HG03520 (cell line): ENCODE results near the gene PDF.
A peak's percentile ranks its signal among the peaks of the same experiment; 100 is the strongest.
"Not testable (repeated sequence)": the region's sequence is repeated elsewhere in the genome, so short reads cannot be mapped to it uniquely, and the experiment has no call there.

ENCODE experiments used
- ATAC-seq: cut with Tn5 transposase; IDR thresholded peaks from one replicate; pipeline ENCODE4 v1.9.1; 2021; ENCODE audit warnings: mild to moderate bottlenecking, moderate library complexity; ENCODE audit not compliant: unreplicated experiment

The PDF gene

DNA sequence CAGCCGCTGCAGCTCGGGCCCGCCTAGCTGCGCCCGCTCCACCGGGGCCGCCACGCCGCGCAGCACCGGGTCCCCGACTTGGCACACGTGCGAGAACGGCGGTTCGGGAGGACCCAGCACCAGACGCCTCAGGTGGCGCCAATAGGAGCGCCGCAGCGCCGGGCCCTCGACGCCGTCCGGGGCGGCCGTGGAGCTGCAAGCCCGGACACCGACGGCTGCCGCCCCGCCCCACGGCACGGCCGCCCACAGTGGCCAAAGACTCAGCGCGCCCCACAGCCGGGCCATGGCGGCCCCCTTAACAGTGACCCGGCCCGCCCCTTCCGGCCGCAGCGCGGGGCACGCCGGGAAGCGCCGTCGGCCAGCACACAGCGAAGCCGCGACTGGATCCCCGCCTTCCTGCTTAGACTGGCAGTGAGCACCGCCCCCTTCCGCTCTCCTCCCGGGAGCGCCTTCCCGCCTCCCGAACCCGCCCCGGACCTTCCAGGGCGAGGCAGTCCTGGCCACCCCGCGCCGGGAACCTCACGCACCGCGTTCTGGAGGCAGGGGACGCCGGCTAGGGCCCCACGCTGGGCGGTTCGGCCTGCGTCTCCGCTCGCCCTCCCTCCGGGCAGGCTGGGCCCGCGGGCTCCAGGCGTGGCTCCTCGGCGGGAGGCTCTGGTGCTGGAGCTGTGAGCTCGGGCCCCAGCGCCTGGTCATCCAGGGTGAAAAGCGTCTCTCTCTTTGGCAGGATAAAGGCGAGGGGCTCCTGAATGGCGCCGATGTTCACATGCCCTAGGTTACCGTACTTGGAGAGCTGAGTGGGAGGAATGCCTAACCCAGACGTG lies at the start of gene PDF:
TSS of gene PDF (minus strand) at position 303 of the 824 bp plus-strand sequence. CDS start at position 285, 18 bp downstream.
- ATAC-seq: peak; percentile 89

DNA sequence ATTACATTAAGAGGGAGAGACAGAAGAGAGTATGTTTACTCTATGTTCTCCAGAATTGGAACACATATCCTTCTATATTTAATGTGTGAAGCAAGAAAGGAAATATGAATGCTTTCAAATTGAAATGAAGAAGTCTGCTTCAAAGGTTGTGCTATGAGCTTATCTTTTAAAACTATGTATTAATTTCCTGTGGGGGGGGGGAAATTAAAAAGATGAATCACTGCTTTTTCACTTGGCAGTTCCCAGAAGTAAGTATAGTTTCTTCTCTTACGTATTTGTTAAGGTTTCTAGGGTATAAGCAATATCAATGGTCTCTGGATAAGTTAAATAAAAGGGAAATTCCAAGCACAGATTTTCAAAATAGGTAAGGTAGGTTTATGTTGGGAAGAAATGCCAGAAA lies 48.4 kb upstream of the PDF start:
- no peak for ATAC-seq

GRCh38 chr16:69378036-69378435 lies 47.6 kb upstream of the PDF start:
- no peak for ATAC-seq

- ATAC-seq: no peak
These were observed 46.1 kb upstream of the PDF start for GRCh38 chr16:69376393-69377059.

DNA sequence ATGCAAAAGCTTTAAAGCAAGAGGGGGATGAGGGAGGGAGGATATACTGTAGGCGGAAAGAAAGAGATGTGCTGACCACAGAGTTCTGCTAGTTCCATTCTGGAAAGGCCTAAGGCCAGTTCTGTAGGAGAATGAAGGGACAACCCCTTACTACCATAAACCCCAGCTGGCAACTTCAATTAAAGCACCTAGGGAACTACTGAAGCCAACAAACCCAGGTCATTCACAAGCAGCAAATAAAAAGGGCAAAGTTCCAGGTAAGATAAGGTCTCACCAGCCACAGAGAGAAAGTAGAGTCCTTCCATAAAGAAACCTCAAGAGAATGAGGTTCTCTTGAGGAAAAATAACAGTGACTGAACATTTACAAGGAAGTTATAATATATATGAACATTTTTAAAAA lies 42.6 kb upstream of the PDF start:
- no peak for ATAC-seq

DNA sequence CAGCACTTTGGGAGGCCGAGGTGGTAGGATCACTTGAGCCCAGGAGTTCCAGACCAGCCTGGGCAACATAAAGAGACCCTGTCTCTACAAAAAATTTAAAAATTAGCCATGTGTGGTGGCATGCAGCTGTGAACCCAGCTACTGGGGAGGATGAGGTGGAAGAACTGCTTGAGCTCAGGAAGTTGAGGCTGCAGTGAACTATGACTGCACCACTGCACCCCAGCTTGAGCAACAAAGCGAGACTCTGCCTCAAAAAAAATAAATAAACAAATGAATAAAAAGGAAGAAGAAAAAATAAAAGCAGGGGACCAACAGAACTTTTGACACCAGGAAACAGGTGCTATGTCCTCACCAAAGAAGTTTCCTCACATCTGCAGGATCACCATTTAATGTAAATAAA lies 41.2 kb upstream of the PDF start:
- no peak for ATAC-seq

DNA sequence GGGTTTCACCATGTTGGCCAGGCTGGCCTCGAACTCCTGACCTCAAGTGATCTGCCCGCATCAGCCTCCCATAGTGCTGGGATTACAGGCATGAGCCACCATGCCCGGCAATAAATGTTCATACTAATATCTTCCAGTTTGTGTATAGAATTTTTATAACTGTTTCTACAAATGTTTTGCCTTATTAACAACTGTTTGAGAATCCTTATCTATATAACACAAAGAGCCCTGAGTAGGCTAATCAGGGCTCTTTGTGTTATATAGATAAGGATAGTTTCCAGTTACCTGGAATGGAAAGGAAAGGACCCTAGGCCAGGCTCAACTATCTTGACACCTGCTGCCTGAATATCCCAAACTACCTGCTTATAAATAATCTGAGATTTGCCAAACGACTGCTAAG lies 38.5 kb upstream of the PDF start:
- ATAC-seq: no peak

DNA sequence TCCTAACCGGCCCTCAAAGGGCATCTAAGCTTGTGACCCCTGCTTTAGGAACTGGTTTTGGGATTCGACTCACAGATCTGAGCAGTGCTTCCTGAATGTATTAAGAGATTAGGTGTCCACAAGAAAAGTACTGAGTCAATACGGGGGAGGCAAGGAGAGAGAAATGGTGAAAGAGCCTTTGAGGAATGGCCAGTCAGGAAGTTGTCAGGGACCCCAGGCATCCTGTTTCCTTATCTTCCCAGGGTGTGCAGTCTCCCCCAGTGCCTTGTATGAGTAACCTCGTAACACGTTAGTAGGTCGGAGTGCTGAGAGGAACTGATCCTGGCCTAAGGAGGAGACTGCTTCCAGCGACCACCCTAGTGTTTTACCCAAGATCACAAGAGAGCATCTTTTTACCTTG lies 37.6 kb upstream of the PDF start:
- ATAC-seq: no peak

DNA sequence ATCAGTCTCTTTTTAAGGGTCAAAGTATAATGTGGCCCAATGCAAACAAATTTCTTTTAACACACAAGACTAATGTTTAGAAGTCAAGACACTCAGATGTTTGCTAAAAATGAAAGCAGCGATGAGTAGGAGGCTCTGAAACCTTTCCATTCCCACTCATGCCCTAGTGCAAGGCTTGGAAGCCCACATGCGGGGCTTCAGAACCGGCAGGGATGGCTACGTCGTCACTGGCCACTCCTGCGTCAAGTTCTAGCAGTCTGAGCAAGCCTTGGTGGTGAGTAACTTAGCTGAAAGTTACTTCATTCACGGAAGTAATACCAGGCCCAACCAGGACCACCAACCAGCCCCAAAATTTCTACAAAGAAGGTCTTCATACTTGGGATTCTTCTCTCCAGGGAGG lies 36.0 kb upstream of the PDF start:
- no peak for ATAC-seq

DNA sequence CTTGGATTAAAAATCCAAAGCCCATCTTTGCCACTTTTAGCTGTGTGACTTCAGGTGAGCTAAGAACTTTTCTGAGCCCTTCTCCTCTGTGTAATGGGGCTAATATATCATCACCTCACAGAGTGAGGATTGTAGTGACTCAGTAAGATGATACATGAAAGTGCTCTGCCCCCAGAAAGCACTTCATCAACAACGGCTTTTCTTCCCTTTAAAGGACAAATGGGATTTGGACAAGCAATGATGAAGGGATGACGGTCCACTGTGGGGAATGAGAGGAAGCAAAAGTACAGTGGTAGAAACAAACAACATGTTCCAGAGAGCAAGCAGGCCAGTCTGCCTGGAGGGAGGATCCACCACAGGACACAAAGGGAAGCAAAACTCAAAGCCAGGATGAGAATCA lies 35.5 kb upstream of the PDF start:
- no peak for ATAC-seq

DNA sequence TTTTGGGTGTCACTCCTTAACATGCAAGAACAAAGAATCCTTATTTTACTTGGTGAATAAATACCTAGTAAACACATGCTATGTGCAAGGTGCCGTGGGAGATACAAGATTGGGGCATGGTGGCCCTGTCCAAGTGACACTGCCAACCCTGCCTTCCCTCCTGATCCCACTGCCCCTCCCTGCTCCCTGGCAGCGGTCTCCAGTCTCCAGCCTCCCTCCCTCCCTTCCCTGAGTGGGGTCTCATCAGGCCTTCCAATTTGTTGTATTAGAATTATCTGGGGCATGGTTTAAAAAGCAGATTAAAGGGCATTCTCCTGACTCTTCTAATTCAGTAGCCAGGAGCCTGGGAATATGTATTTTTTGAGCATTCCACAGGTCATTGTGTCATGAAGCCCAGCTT lies 33.7 kb upstream of the PDF start:
- ATAC-seq: no peak

DNA sequence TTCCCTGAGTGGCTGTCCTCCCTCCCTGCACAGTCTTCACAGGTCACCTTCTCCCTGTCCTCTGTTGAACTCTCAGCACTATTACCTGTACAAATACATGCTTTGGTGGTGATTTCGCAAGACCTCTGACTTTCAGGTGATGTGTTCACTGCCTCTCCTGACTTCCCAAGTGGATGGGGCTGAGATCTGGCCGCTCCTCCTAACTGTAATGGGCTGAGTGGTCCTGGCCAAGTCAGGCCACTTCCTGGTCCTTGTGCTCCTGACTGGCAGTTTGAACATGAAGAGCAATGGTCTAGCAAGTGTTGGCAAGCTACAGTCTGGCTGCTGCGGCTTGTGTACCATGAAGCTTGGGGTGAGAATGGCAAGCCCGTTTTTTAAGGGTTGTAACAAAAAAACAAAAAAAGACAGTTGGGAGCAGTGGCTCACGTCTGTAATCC lies 32.9 kb upstream of the PDF start:
- ATAC-seq: no peak

- not testable (repeated sequence) for ATAC-seq
These were observed 29.7 kb upstream of the PDF start for GRCh38 chr16:69360070-69360469.

DNA sequence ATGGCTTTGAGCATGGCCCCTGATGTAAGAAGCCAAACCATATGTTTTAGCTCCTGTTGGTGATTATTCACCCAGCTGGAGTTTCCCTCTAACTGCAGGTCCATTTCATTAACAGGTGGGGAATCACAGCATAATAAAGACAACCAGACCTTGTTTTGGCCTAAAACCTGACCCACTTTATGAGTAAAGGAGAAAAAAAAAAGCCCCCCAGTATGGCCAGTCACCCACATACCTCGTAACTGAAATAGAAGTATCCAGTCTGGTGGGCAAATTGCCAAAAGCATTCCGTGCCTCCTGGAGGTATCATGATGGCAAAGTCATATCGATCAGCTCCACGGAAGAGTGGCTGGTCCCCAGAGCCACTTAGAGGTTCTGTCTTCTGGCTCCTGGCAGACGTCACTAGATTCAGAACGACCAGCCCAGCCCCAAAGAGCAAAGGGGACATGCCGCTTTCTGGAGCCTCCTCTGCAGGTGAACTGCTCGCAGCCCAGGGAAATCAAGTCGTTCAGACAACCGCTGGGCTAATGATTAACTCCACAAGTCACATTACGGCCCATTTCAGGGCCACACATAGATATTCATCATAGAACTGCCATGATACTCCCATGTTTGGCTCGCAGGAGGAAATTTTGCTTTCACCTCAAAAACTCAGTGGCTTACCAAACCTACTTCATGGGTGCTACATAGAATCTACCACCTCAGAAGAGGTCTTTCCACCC lies 21.1 kb upstream of the PDF start, which contains the start of gene TMED6:
TSS of gene TMED6 (minus strand) at position 478 of the 719 bp plus-strand sequence. CDS start at position 445, 33 bp downstream.
- ATAC-seq: no peak

DNA sequence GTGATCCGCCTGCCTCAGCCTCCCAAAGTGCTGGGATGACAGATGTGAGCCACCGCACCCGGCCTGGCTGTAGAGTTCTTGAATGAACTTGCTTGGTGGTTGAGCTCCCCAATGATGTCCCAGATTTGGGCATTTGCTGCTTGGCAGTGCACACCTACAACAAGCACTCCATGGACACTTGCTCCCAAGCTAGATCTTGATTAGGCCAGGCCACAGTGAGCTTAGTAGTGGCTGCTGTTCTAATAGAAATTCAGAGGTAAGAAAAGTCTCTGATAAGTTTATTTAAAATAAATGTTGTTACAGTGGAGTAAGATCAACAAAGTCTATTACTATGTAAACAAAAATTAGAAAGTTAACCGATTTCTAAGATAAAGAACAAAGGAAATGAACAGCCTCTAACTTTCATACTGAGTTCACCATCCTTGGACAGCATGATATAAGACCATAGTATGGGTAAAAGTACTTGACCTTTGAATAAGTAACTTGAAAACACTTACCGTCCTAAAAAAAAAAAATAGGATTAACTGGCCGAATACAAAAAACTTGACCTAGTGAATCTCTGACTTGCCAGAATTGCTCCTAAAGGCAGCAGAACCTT lies 20.2 kb upstream of the PDF start:
- no peak for ATAC-seq

DNA sequence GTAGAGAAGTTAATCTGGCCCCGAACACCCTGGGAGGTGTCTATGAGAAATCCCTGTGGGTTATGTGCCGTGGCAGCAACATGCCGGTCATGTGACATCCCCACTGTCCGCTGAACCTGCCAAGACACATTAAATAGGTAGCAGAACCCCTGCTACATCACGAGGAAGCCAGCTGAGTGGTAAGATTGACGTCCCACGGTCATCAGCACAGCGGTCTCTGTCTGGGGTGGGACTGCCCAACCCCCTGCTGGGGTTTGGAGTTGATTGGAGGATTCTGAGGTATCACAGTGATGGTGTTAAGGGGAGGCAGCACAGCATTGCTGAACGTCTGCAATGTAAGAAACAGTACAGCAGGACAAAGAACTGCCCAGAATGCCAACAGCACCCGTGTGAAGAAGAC lies 19.1 kb upstream of the PDF start:
- no peak for ATAC-seq

GRCh38 chr16:69348222-69348621 lies 17.8 kb upstream of the PDF start:
- ATAC-seq: no peak

- no peak for ATAC-seq
These were observed 16.3 kb upstream of the PDF start for GRCh38 chr16:69346683-69347082.

- ATAC-seq: no peak
These were observed 15.5 kb upstream of the PDF start for GRCh38 chr16:69345923-69346322.

DNA sequence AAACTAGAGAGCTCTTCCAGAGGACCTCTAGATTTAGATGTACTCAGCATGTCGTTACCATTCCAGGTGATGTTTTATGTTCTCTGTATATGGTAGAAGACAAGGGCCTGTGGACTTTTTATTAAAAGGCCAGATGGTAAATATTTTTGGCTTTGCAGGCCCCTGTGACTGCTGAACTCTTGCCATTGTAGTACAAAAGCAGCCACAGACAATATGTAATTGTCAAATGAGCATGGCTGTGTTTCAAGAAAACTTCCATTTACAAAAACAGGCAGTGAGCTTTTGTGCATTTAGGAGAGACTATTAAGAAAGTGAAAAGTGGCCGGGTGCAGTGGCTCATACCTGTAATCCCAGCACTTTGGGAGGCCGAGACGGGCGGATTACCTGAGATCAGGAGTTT lies 13.8 kb upstream of the PDF start:
- no peak for ATAC-seq

- no peak for ATAC-seq
These were observed 9.8 kb upstream of the PDF start for GRCh38 chr16:69340095-69340644.
